HCT116 (cell line): ENCODE data around the gene LHX3. TPM values are rescaled to one million over a fixed set of nuclear protein-coding genes. Genes with fewer than 3 reads are reported as not detected.

Experiments used
- ATAC-seq: fragments of 200-7000 bp; cut with Tn5 transposase; 2 replicates; pipeline ENCODE4 v1.9.1; 2020; ENCODE audit warnings: mild to moderate bottlenecking, moderate library complexity
- BruUV-seq: library from RNA; stranded (reverse); fragments of 400-500 nt; replicated peaks from 2 replicates; lab custom pipeline; 2021; lab: Mats Ljungman, UMichigan
- CTCF ChIA-PET: fragments of 300-600 bp; sonication (Branson Sonifier 250); formaldehyde crosslinking; loops from one replicate; lab custom pipeline; 2021; ENCODE audit warnings: antibody characterized with exemption; lab: Charles Lee
- POLR2A ChIA-PET: fragments of 300-600, 350-600 bp; sonication (Branson Sonifier 250); formaldehyde crosslinking; loops from one replicate; lab custom pipeline; 2021; ENCODE audit warnings: antibody characterized with exemption; lab: Charles Lee
- RAD21 ChIA-PET, 2 experiments: fragments of 300-600 bp; sonication (Branson Sonifier 250); formaldehyde crosslinking; loops; one replicate each; lab custom pipeline; 2023; ENCODE audit warnings: low total read pairs in 2 of 2; ENCODE audit not compliant: uncharacterized antibody in 2 of 2, unreplicated experiment in 2 of 2, low non-redundant PET in 1 of 2; lab: Charles Lee
- DNase-seq: peaks from one replicate; pipeline ENCODE4 v3.0.0-alpha.2; 2010; ENCODE audit warnings: low read depth, low spot score
- H2AFZ ChIP-seq: fragments of 200-600 bp; shearing (Covaris generic), sonication (generic); 2 replicates; pipeline ENCODE4 v1.6.1; 2017; ENCODE audit warnings: low read depth, mixed run types, mixed read lengths, antibody characterized with exemption, low read length; ENCODE audit not compliant: poor library complexity, severe bottlenecking
- H3K27ac ChIP-seq: 2 replicates; pipeline ENCODE4 v1.5.1; 2012; ENCODE audit warnings: low read depth, low read length
- H3K27me3 ChIP-seq: fragments of 200-600 bp; sonication (generic); 2 replicates; pipeline ENCODE4 v1.6.1; 2016; ENCODE audit warnings: mixed run types, low read length, mixed read lengths; ENCODE audit not compliant: insufficient read depth
- H3K36me3 ChIP-seq, 2 experiments: fragments of 200-500 bp in 1 of 2; fragments of 200-600 bp in 1 of 2; sonication (Bioruptor generic) in 1 of 2; sonication (generic) in 1 of 2; 2 replicates each; pipeline versions ENCODE4 v1.5.1 to v1.6.1; 2014 to 2016; ENCODE audit warnings: low read length in 2 of 2, inconsistent platforms in 1 of 2, mixed read lengths in 1 of 2, mixed run types in 1 of 2; ENCODE audit not compliant: insufficient read depth in 2 of 2, control insufficient read depth in 1 of 2
- H3K4me1 ChIP-seq, 2 experiments: fragments of 200-600 bp in 1 of 2; sonication (generic) in 1 of 2; 2 replicates each; pipeline versions ENCODE4 v1.5.1 to v1.6.1; 2012 to 2017; ENCODE audit warnings: low read length in 2 of 2, inconsistent platforms in 1 of 2, mild to moderate bottlenecking in 1 of 2, mixed read lengths in 1 of 2, mixed run types in 1 of 2, moderate library complexity in 1 of 2; ENCODE audit not compliant: insufficient read depth in 2 of 2, control insufficient read depth in 1 of 2
- H3K4me2 ChIP-seq: fragments of 200-600 bp; sonication (generic); 2 replicates; pipeline ENCODE4 v1.6.1; 2017; ENCODE audit warnings: mixed run types, low read length, mixed read lengths
- H3K4me3 ChIP-seq, 2 experiments: fragments of 200-600 bp in 1 of 2; sonication (generic) in 1 of 2; replicated peaks in 1 of 2; 2 replicates each; pipeline ENCODE4 v1.5.1; 2011 to 2016; ENCODE audit warnings: low read length in 2 of 2, control low read depth in 1 of 2, low read depth in 1 of 2, mild to moderate bottlenecking in 1 of 2, mixed read lengths in 1 of 2, mixed run types in 1 of 2
- H3K79me2 ChIP-seq: fragments of 200-600 bp; sonication (generic); 2 replicates; pipeline ENCODE4 v1.6.1; 2017; ENCODE audit warnings: mild to moderate bottlenecking, mixed run types, low read length, moderate library complexity, mixed read lengths; ENCODE audit not compliant: insufficient read depth
- H3K9ac ChIP-seq: fragments of 200-600 bp; sonication (generic); 2 replicates; pipeline ENCODE4 v1.6.1; 2016; ENCODE audit warnings: low read length, mixed read lengths
- H3K9me2 ChIP-seq: fragments of 200-600 bp; sonication (generic), shearing (Covaris generic); 2 replicates; pipeline ENCODE4 v1.6.1; 2017; ENCODE audit warnings: mixed run types, mild to moderate bottlenecking, moderate library complexity; ENCODE audit not compliant: insufficient read depth
- H3K9me3 ChIP-seq, 2 experiments: fragments of 200-500 bp in 1 of 2; fragments of 200-600 bp in 1 of 2; sonication (Bioruptor generic) in 1 of 2; sonication (generic) in 1 of 2; 2 replicates each; pipeline ENCODE4 v1.6.1; 2014 to 2017; ENCODE audit warnings: low read length in 2 of 2, mixed read lengths in 2 of 2, inconsistent platforms in 1 of 2, low read depth in 1 of 2, mild to moderate bottlenecking in 1 of 2, mixed run types in 1 of 2, moderate library complexity in 1 of 2; ENCODE audit not compliant: control insufficient read depth in 1 of 2, insufficient read depth in 1 of 2
- H4K20me1 ChIP-seq: fragments of 200-600 bp; sonication (generic), shearing (Covaris generic); 2 replicates; pipeline ENCODE4 v1.6.1; 2017; ENCODE audit warnings: mixed run types, mild to moderate bottlenecking, moderate library complexity; ENCODE audit not compliant: insufficient read depth
- CBX3 ChIP-seq: IDR thresholded peaks from 2 replicates; pipeline ENCODE4 v1.6.1; 2012; ENCODE audit warnings: low read depth
- EGR1 ChIP-seq: IDR thresholded peaks from 2 replicates; pipeline ENCODE4 v1.6.1; 2012; ENCODE audit warnings: low read depth
- EZH2phosphoT487 ChIP-seq: fragments of 200-600 bp; IDR thresholded peaks from 2 replicates; pipeline ENCODE4 v1.6.1; 2018; ENCODE audit warnings: antibody characterized with exemption, borderline replicate concordance
- MAX ChIP-seq: IDR thresholded peaks from 2 replicates; pipeline ENCODE4 v1.6.1; 2012
- POLR2A ChIP-seq: IDR thresholded peaks from 2 replicates; pipeline ENCODE4 v1.7.0; 2011; ENCODE audit warnings: borderline replicate concordance; ENCODE audit not compliant: insufficient read depth, insufficient read length; ENCODE audit errors: extremely low read depth
- POLR2AphosphoS5 ChIP-seq: IDR thresholded peaks from 2 replicates; pipeline ENCODE4 v1.6.1; 2011; ENCODE audit warnings: mild to moderate bottlenecking, low read depth, low read length, moderate library complexity
- RAD21 ChIP-seq: IDR thresholded peaks from 2 replicates; pipeline ENCODE4 v1.6.1; 2012; ENCODE audit warnings: low read depth, mild to moderate bottlenecking
- REST ChIP-seq: IDR thresholded peaks from 2 replicates; pipeline ENCODE4 v1.6.1; 2012; ENCODE audit warnings: low read depth
- SRF ChIP-seq: IDR thresholded peaks from 2 replicates; pipeline ENCODE4 v1.6.1; 2012; ENCODE audit warnings: low read depth
- YY1 ChIP-seq: IDR thresholded peaks from 2 replicates; pipeline ENCODE4 v1.6.1; 2011; ENCODE audit warnings: low read length, low read depth, moderate library complexity, mild to moderate bottlenecking; ENCODE audit not compliant: insufficient replicate concordance; ENCODE audit errors: extremely low read depth
- ZFX ChIP-seq: fragments of 450-650 bp; IDR thresholded peaks from 2 replicates; pipeline ENCODE4 v1.6.1; 2017
- ZNF274 ChIP-seq: fragments of 200-500 bp; sonication (Bioruptor generic); IDR thresholded peaks from 2 replicates; pipeline ENCODE4 v1.6.1; 2014; ENCODE audit warnings: mild to moderate bottlenecking, low read depth, low read length, inconsistent platforms
- intact Hi-C: fragments of 100-400 bp; cut with micrococcal nuclease; formaldehyde crosslinking; loops from 2 replicates; pipeline ENCODE4 v1.10.0; 2022
- total RNA-seq: library from RNA; stranded (reverse); gene quantifications from one replicate; pipeline ENCODE4 v1.2.1, GENCODE V29; 2021; ENCODE audit not compliant: unreplicated experiment
- TF ChIP-seq, protein P1 (sequence below), 3 experiments: fragments of 200-600 bp in 1 of 3; sonication (generic) in 1 of 3; IDR thresholded peaks in 2 of 3; conservative IDR thresholded peaks in 1 of 3; 2 replicates each; pipeline ENCODE4 v1.5.1; 2012 to 2017; ENCODE audit warnings: low read depth in 2 of 3, low read length in 2 of 3, antibody characterized with exemption in 1 of 3, borderline replicate concordance in 1 of 3, control low read depth in 1 of 3, mild to moderate bottlenecking in 1 of 3, mixed read lengths in 1 of 3, mixed run types in 1 of 3, moderate library complexity in 1 of 3; ENCODE audit not compliant: insufficient read depth in 1 of 3

The LHX3 gene
- total RNA-seq, 1 experiment from 2014 or later, result not detected

- no peak overlapping the region for H3K4me3 ChIP-seq
- peaks cover 10 to 21% of the 10 kb centered on the region in 2 experiments; a peak in 3 of 4 replicates for H3K4me1 ChIP-seq
- H2AFZ ChIP-seq, result no peak overlapping the region
- no peak overlapping the region for H3K27ac ChIP-seq
- H4K20me1 ChIP-seq, result no peaks in the 10 kb centered on the region
- DNase-seq (no peak), ATAC-seq (no peak)
- no peaks in the 10 kb centered on the region for H3K9me3 ChIP-seq
- H3K36me3 ChIP-seq, result no peaks in the 10 kb centered on the region
- no peaks in the 10 kb centered on the region for H3K9me2 ChIP-seq
- BruUV-seq, result no TSS peak
- CTCF ChIA-PET, result no interaction called here
- RAD21 ChIA-PET, result no interaction called here
- no peaks in the 10 kb centered on the region for H3K79me2 ChIP-seq
- intact Hi-C loops, result no loop called here
- POLR2A ChIA-PET, result interaction anchor here (1.3 kb wide), 1 partner anchor 15 kb away, joined by 6 read pairs; no protein-coding TSS in a partner anchor
- H3K27me3 ChIP-seq, result no peaks in the 10 kb centered on the region
- no peak overlapping the region for H3K4me2 ChIP-seq
- no peak overlapping the region for H3K9ac ChIP-seq
- no peak for TF ChIP-seq YY1
These were observed 47.4 kb upstream of the LHX3 start for GRCh38 chr9:136252281-136252680.

DNA sequence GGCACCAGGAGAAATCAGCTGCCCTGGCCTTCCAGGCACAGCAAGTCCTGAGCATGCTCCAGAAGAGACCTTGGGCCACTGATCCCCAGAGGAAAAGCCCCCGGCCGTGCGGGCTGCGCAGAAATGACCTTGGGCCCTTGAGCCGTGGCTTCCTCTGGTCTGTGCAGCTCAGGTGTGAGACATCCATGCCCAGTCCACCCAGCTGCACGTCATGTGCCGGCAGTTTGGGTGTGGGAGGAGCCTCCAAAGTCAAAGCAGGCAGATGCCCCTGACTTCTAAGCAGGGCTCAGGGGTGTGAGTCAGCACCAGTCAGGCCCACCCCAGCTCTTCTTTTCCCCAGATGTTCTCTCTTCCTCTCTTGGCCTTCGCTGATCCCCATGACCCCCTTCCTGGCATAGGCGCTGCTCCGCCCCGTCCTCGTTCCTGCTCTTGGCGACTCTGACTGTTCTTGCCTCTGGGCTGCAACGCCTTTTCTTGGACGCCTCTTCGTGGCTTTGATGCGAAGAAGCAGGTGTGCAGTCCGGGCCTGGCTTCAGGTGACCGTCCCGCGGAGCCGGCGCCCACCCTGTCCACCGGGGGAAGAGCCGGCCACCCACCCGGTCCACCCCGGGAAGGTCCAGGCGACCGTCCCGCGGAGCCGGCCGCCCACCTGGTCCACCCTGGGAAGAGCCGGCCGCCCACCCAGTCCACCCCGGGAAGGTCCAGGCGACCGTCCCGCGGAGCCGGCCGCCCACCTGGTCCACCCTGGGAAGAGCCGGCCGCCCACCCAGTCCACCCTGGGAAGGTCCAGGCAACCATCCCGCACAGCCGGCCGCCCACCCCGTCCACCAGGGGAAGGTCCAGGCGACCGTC is 46.6 kb upstream of the LHX3 start:
- Histone ChIP-seq H3K9me3 (no peaks in the 10 kb centered on the region), H3K4me1 (peaks cover 10 to 20% of the 10 kb centered on the region in 2 experiments; a peak in 3 of 4 replicates), H3K36me3 (no peaks in the 10 kb centered on the region), H3K79me2 (no peaks in the 10 kb centered on the region), H4K20me1 (no peaks in the 10 kb centered on the region), H3K27ac (no peak overlapping the region), H3K9me2 (no peaks in the 10 kb centered on the region), H3K9ac (no peak overlapping the region), H3K4me3 (no peak overlapping the region), H3K4me2 (no peak overlapping the region), H2AFZ (no peak overlapping the region), H3K27me3 (no peaks in the 10 kb centered on the region)
- ChIA-PET RAD21 (no interaction called here), POLR2A (interaction anchor here (1.2 kb wide), 1 partner anchor 16 kb away, joined by 3 read pairs; no protein-coding TSS in a partner anchor), CTCF (no interaction called here)
- DNase-seq (no peak), ATAC-seq (no peak)
- no TSS peak for BruUV-seq
- intact Hi-C loops, result no loop called here
- TF ChIP-seq YY1 (no peak), SRF (no peak), EGR1 (no peak), REST (no peak), RAD21 (no peak), MAX (no peak), POLR2AphosphoS5 (no peak), CBX3 (no peak), POLR2A (no peak), ZNF274 (no peak), ZFX (no peak), EZH2phosphoT487 (no peak)
- TF ChIP-seq, protein P1, sequence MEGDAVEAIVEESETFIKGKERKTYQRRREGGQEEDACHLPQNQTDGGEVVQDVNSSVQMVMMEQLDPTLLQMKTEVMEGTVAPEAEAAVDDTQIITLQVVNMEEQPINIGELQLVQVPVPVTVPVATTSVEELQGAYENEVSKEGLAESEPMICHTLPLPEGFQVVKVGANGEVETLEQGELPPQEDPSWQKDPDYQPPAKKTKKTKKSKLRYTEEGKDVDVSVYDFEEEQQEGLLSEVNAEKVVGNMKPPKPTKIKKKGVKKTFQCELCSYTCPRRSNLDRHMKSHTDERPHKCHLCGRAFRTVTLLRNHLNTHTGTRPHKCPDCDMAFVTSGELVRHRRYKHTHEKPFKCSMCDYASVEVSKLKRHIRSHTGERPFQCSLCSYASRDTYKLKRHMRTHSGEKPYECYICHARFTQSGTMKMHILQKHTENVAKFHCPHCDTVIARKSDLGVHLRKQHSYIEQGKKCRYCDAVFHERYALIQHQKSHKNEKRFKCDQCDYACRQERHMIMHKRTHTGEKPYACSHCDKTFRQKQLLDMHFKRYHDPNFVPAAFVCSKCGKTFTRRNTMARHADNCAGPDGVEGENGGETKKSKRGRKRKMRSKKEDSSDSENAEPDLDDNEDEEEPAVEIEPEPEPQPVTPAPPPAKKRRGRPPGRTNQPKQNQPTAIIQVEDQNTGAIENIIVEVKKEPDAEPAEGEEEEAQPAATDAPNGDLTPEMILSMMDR (IDR thresholded peaks at IDR 0.05 in 2 of 3, conservative IDR thresholded peaks at IDR 0.05 in 1 of 3; ENCODE audit: borderline replicate concordance in 1 of 3, insufficient read depth in 1 of 3, low read depth in 2 of 3, low read length in 2 of 3), result no peak
